Measurements from ENCODE around the gene COPG1. TPM values are rescaled to one million over a fixed set of nuclear protein-coding genes. Genes with fewer than 3 reads are reported as not detected.

COPG1 gene
- total RNA-seq, 6 donors from 2014 or later, result 108 to 191 (median 171) TPM

GRCh38 chr3:129252748-129253147 lies 3.3 kb downstream of the COPG1 start:
- Histone ChIP-seq H3K27me3 (no peaks in the 10 kb centered on the region), H3K27ac (no peak overlapping the region), H3K9me3 (no peaks in the 10 kb centered on the region), H3K4me1 (peaks cover 22 to 31% (median 28%) of the 10 kb centered on the region in 4 donors), H3K36me3 (peaks cover 47 to 68% (median 62%) of the 10 kb centered on the region in 4 donors), H3K4me3 (no peak overlapping the region)
- TF ChIP-seq EP300 (IDR thresholded peaks at IDR 0.05) (no peak), CTCF (IDR thresholded peaks at IDR 0.05) (no peak), POLR2A (IDR thresholded peaks at IDR 0.05) (no peak), POLR2AphosphoS5 (IDR thresholded peaks at IDR 0.05) (no peak)
- WGBS, 2 donors, result 97 to 98% methylated on average over 4 of the region's 4 CpGs
- ATAC-seq (ENCODE audit: low FRiP score in 2 of 2) (no peak), DNase-seq (no peak)

- no peaks in the 10 kb centered on the region for H3K9me3 ChIP-seq
- peaks cover 49 to 87% (median 79%) of the 10 kb centered on the region in 4 donors for H3K36me3 ChIP-seq
- no peak overlapping the region for H3K27ac ChIP-seq
- ATAC-seq (ENCODE audit: low FRiP score in 2 of 2) (no peak), DNase-seq (no peak)
- H3K4me1 ChIP-seq, result peaks cover 14 to 20% (median 18%) of the 10 kb centered on the region in 4 donors
- TF ChIP-seq EP300 (IDR thresholded peaks at IDR 0.05) (no peak), CTCF (IDR thresholded peaks at IDR 0.05) (no peak), POLR2AphosphoS5 (IDR thresholded peaks at IDR 0.05) (no peak), POLR2A (IDR thresholded peaks at IDR 0.05) (no peak)
- H3K27me3 ChIP-seq, result no peaks in the 10 kb centered on the region
- H3K4me3 ChIP-seq, result no peak overlapping the region
- WGBS, 2 donors, result 92 to 93% methylated on average over 12 of the region's 12 CpGs
Measured at GRCh38 chr3:129254536-129255230, 5.3 kb downstream of the COPG1 start.

- H3K36me3 ChIP-seq, result peaks cover 64 to 100% (median 95%) of the 10 kb centered on the region in 4 donors
- DNase-seq (no peak), ATAC-seq (ENCODE audit: low FRiP score in 2 of 2) (no peak)
- no peak overlapping the region for H3K27ac ChIP-seq
- no peaks in the 10 kb centered on the region for H3K9me3 ChIP-seq
- H3K27me3 ChIP-seq, result no peaks in the 10 kb centered on the region
- TF ChIP-seq POLR2AphosphoS5 (IDR thresholded peaks at IDR 0.05) (no peak), POLR2A (IDR thresholded peaks at IDR 0.05) (no peak), EP300 (IDR thresholded peaks at IDR 0.05) (no peak), CTCF (IDR thresholded peaks at IDR 0.05) (no peak)
- H3K4me1 ChIP-seq, result peaks cover 2 to 7% (median 5%) of the 10 kb centered on the region in 4 donors
- 87 to 91% methylated on average over 6 of the region's 6 CpGs for WGBS, 2 donors
- no peak overlapping the region for H3K4me3 ChIP-seq
Measured at GRCh38 chr3:129256270-129256669, 6.9 kb downstream of the COPG1 start.

- Histone ChIP-seq H3K4me3 (no peak overlapping the region), H3K4me1 (no peaks in the 10 kb centered on the region), H3K27me3 (no peaks in the 10 kb centered on the region), H3K9me3 (no peaks in the 10 kb centered on the region), H3K27ac (no peak overlapping the region), H3K36me3 (peaks cover 58 to 100% (median 97%) of the 10 kb centered on the region in 4 donors)
- 80 to 83% methylated on average over 10 to 11 of the region's 11 CpGs for WGBS, 2 donors
- no peak for ATAC-seq (ENCODE audit: low FRiP score in 2 of 2)
- TF ChIP-seq POLR2AphosphoS5 (IDR thresholded peaks at IDR 0.05) (no peak), EP300 (IDR thresholded peaks at IDR 0.05) (no peak), CTCF (IDR thresholded peaks at IDR 0.05) (no peak), POLR2A (IDR thresholded peaks at IDR 0.05) (no peak)
- DNase-seq, result peak in 1 of 2 donors; percentile 40
Measured at GRCh38 chr3:129257609-129258008, 8.2 kb downstream of the COPG1 start.

Data from upper lobe of left lung (tissue), 6 donors.